NCI-H524 treated with DMSO at 0.1 percent for 48 hours (cell line): ENCODE results near the gene TFCP2L1.

Source experiments
- DNase-seq: peaks from one replicate; lab custom pipeline; 2025; lab: John Stamatoyannopoulos, UW

TFCP2L1 gene

GRCh38 chr2:121172456-121172855 lies 112.5 kb downstream of the TFCP2L1 start:
- no peak for DNase-seq

GRCh38 chr2:121171625-121172119 lies 113.3 kb downstream of the TFCP2L1 start:
- no peak for DNase-seq

DNA sequence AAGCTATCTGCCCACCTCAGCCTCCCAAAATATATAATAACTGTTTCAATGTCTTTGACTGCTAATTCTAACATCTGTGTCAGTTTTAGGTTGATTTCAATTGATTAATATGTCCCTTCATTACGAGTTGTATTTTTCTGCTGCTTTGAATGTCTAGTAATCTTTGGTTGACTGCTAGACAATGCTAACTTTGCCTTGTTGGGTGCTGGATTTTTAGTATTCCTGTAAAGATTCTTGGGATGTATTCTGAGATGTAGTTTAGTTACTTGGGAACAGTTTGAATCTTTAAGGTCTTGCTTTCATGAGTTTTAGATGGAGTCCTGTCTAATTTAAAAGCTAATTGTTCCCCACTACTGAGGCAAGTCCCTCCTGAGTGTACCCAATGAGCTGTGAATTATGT lies 114.4 kb downstream of the TFCP2L1 start:
- no peak for DNase-seq

- no peak for DNase-seq
Observed at GRCh38 chr2:121167411-121167810, 117.6 kb downstream of the TFCP2L1 start.
